Heart right ventricle (tissue), 16 donors: Measurements from ENCODE around the gene CTNS. TPM values are rescaled to one million over a fixed set of nuclear protein-coding genes. Genes with fewer than 3 reads are reported as not detected.

ENCODE experiments used
- ATAC-seq, 8 donors: fragments of 200-7000 bp; cut with Tn5 transposase; one replicate each; pipeline ENCODE4 v1.9.1; 2020; ENCODE audit warnings: mild to moderate bottlenecking in 8 of 8, moderate library complexity in 8 of 8, moderate number of reproducible peaks in 1 of 8
- DNase-seq, 2 donors: peaks; one replicate each; pipeline ENCODE4 v3.0.0-alpha.2; 2020
- H3K27ac ChIP-seq, 10 donors: fragments of 200-600 bp; sonication (generic) in 2 of 10; one replicate each; pipeline versions ENCODE4 v1.5.0 to v1.8.0; 2020 to 2022; ENCODE audit warnings: mild to moderate bottlenecking in 3 of 10
- H3K27me3 ChIP-seq, 7 donors: fragments of 200-600 bp; one replicate each; pipeline ENCODE4 v1.8.0; 2021 to 2022; ENCODE audit warnings: mild to moderate bottlenecking in 2 of 7
- H3K36me3 ChIP-seq, 9 donors: fragments of 200-600 bp; sonication (generic) in 1 of 9; one replicate each; pipeline versions ENCODE4 v1.5.0 to v1.8.0; 2020 to 2022; ENCODE audit warnings: mild to moderate bottlenecking in 2 of 9
- H3K4me1 ChIP-seq, 9 donors: fragments of 200-600 bp; sonication (generic) in 1 of 9; one replicate each; pipeline versions ENCODE4 v1.5.0 to v1.8.0; 2020 to 2022; ENCODE audit warnings: mild to moderate bottlenecking in 4 of 9
- H3K4me3 ChIP-seq, 10 donors: fragments of 200-600 bp; sonication (generic) in 2 of 10; one replicate each; pipeline versions ENCODE4 v1.5.0 to v1.8.0; 2020 to 2022; ENCODE audit warnings: mild to moderate bottlenecking in 7 of 10, moderate library complexity in 2 of 10
- H3K9me3 ChIP-seq, 11 donors: fragments of 200-600 bp in 10 of 11; sonication (generic) in 2 of 11; one replicate each; pipeline versions ENCODE4 v1.5.0 to v1.8.0; 2013 to 2022; ENCODE audit warnings: mild to moderate bottlenecking in 2 of 11, control low read depth in 1 of 11, moderate library complexity in 1 of 11
- CTCF ChIP-seq, 9 donors: fragments of 200-600 bp; sonication (generic) in 2 of 9; IDR thresholded peaks; one replicate each; pipeline versions ENCODE4 v1.5.0 to v1.8.0; 2021 to 2022; ENCODE audit warnings: antibody characterized with exemption in 9 of 9, mild to moderate bottlenecking in 5 of 9, moderate library complexity in 1 of 9
- WGBS, 2 donors: extraction: QIAGEN DNeasy Blood & Tissue Kit; methylation state at CpG; one replicate each; pipeline ENCODE4 v1.1.7; 2013; ENCODE audit warnings: inconsistent platforms in 1 of 2; 5-methylcytosine and 5-hydroxymethylcytosine counted together
- intact Hi-C, 10 donors: fragments of 100-400 bp; cut with DNase I; formaldehyde crosslinking; loops; one replicate each; pipeline versions ENCODE4 v1.11.1 to v1.14.2; 2022
- polyA plus RNA-seq, 2 donors: library from polyadenylated mRNA; stranded (reverse); fragments of 200-250 nt; gene quantifications; one replicate each; pipeline ENCODE4 v1.2.3, GENCODE V29; 2013
- total RNA-seq, 10 donors: library from RNA; stranded (reverse); fragmentation: NEBNext Ultra II Directional in 3 of 10; extraction: Animal tissue kit (Norgen Biotek cat#: 25700) in 3 of 10; gene quantifications; one replicate each; pipeline versions ENCODE4 v1.2.1 to v1.2.4, GENCODE V29; 2021 to 2023
- donor health status: Arrhythmogenic right ventricular cardiomyopathy.
- donor health status: ischemic (EF 13 %, LVEDD 7.1; RV severe dilation, severe dysfunction).
- donor health status: healthy with polysubstance abuse.
- donor health status: DM: no; HTN: yes; CAD: no.
- donor health status: DM: no; HTN: no; CAD: no.
- donor health status: ischemic (EF 25% LVEDD 6.9; RV normal size, moderate dysfunction).
- donor health status: ischemic (EF 25% LVEDD 5.7; RV mildly dilated, moderate dysfunction).
- donor health status: healthy.
- donor health status: DM: yes; HTN: yes; CAD: no.
- donor health status: Ischemic cardiomyopathy.
- donor health status: ischemic (EF 35%, LVEDD 5.7; RV mildly dilated, moderate dysfunction).
- donor health status: nonischemic (EF 11% LVEDD 7.7; RV severe dilation, severe dysfunction).
- donor health status: DM: yes; HTN: yes; CAD: no.
- donor health status: PGD.
- donor health status: ischemic (EF 29% LVEDD 5.4; RV normal size, mild dysfunction).
- donor health status: nonischemic (EF 23%, LVEDD 6.1; RV moderate dilation, normal function).

Gene CTNS
- total and polyA plus RNA-seq, 12 donors: 5.2 to 11.8 (median 7.6) TPM

GRCh38 chr17:3596804-3597464, 39.6 kb upstream of the CTNS start:
- H3K27ac ChIP-seq: no peak overlapping the region
- no peaks in the 10 kb centered on the region for H3K27me3 ChIP-seq
- 87 to 92% methylated on average over 27 of the region's 27 CpGs for WGBS, 2 donors
- no peak for TF ChIP-seq CTCF (IDR thresholded peaks at IDR 0.05)
- H3K4me1 ChIP-seq: peaks cover 5 to 20% (median 13%) of the 10 kb centered on the region in 9 donors
- no peak for ATAC-seq
- no peak overlapping the region for H3K4me3 ChIP-seq
- intact Hi-C loops: no loop called here
- no peak for DNase-seq
- H3K36me3 ChIP-seq: peaks cover 0 to 16% (median 0%) of the 10 kb centered on the region in 9 donors
- no peaks in the 10 kb centered on the region for H3K9me3 ChIP-seq

- TF ChIP-seq CTCF (IDR thresholded peaks at IDR 0.05): no peak
- no peaks in the 10 kb centered on the region for H3K27me3 ChIP-seq
- H3K4me3 ChIP-seq: no peak overlapping the region
- DNase-seq (no peak), ATAC-seq (no peak)
- no peak overlapping the region for H3K27ac ChIP-seq
- WGBS, 2 donors: 85 to 89% methylated on average over 13 of the region's 13 CpGs
- no peaks in the 10 kb centered on the region for H3K9me3 ChIP-seq
- H3K4me1 ChIP-seq: peaks cover 5 to 20% (median 13%) of the 10 kb centered on the region in 9 donors
- intact Hi-C loops: no loop called here
- H3K36me3 ChIP-seq: peaks cover 0 to 16% (median 0%) of the 10 kb centered on the region in 9 donors
Observed at GRCh38 chr17:3598078-3598477, 38.5 kb upstream of the CTNS start.

GRCh38 chr17:3600529-3601205, 35.9 kb upstream of the CTNS start:
- TF ChIP-seq CTCF (IDR thresholded peaks at IDR 0.05): no peak
- Histone ChIP-seq H3K27me3 (no peaks in the 10 kb centered on the region), H3K27ac (no peak overlapping the region), H3K4me1 (no peaks in the 10 kb centered on the region), H3K36me3 (peaks cover 0 to 39% (median 3%) of the 10 kb centered on the region in 9 donors), H3K9me3 (no peaks in the 10 kb centered on the region), H3K4me3 (no peak overlapping the region)
- intact Hi-C loops: no loop called here
- DNase-seq (no peak), ATAC-seq (peak in 3 of 8 donors; percentile 38 to 53 (median 40))
- WGBS, 2 donors: 85 to 86% methylated on average over 15 of the region's 15 CpGs

- TF ChIP-seq CTCF (IDR thresholded peaks at IDR 0.05): peak in 8 of 9 donors; percentile 16 to 54 (median 50)
- Histone ChIP-seq H3K27ac (no peak overlapping the region), H3K27me3 (no peaks in the 10 kb centered on the region), H3K9me3 (no peaks in the 10 kb centered on the region), H3K4me1 (no peaks in the 10 kb centered on the region), H3K36me3 (peaks cover 0 to 46% (median 15%) of the 10 kb centered on the region in 9 donors), H3K4me3 (no peak overlapping the region)
- intact Hi-C loops: no loop called here
- peak in 1 of 2 donors; percentile 18 for DNase-seq
- WGBS, 2 donors: 56 to 64% methylated on average over 16 of the region's 16 CpGs
- ATAC-seq: peak in 1 of 8 donors; percentile 38
Observed at GRCh38 chr17:3602499-3602898, 34.1 kb upstream of the CTNS start.
